CD4-positive, alpha-beta memory T cell (primary cell): ENCODE measurements around the gene IL17RD. TPM values are rescaled to one million over a fixed set of nuclear protein-coding genes. Genes with fewer than 3 reads are reported as not detected.

Experiments
- CTCF ChIA-PET: fragments of 350-600 bp; sonication (Branson Sonifier 250); formaldehyde crosslinking; loops from one replicate; lab custom pipeline; 2021; ENCODE audit warnings: inconsistent platforms; ENCODE audit not compliant: partially characterized antibody; lab: Charles Lee
- POLR2A ChIA-PET: fragments of 350-600 bp; sonication (Branson Sonifier 250); formaldehyde crosslinking; loops from one replicate; lab custom pipeline; 2021; ENCODE audit not compliant: partially characterized antibody; lab: Charles Lee
- DNase-seq, 5 donors: peaks; one replicate each; pipeline versions ENCODE4 v3.0.0 to v3.0.0-alpha.2; 2020 to 2022; ENCODE audit warnings: mixed read lengths in 1 of 5
- H3K27ac ChIP-seq: one replicate; pipeline ENCODE4 v1.7.0; 2013; ENCODE audit warnings: low read depth, low read length
- H3K27me3 ChIP-seq: 2 replicates; pipeline ENCODE4 v1.7.0; 2013; ENCODE audit warnings: mild to moderate bottlenecking, low read length, moderate library complexity; ENCODE audit not compliant: insufficient read depth
- H3K36me3 ChIP-seq: 2 replicates; pipeline ENCODE4 v1.7.0; 2013; ENCODE audit warnings: mild to moderate bottlenecking, low read length, moderate library complexity; ENCODE audit not compliant: insufficient read depth
- H3K4me1 ChIP-seq: 2 replicates; pipeline ENCODE4 v1.7.0; 2013; ENCODE audit warnings: mild to moderate bottlenecking, low read length, moderate library complexity; ENCODE audit not compliant: insufficient read depth
- H3K4me3 ChIP-seq, 2 donors: one replicate each; pipeline ENCODE4 v1.7.0; 2013; ENCODE audit warnings: low read length in 2 of 2, mild to moderate bottlenecking in 1 of 2
- H3K9me3 ChIP-seq, 2 donors: one replicate each; pipeline ENCODE4 v1.7.0; 2013; ENCODE audit warnings: low read length in 2 of 2, control low read depth in 1 of 2; ENCODE audit not compliant: control insufficient read depth in 1 of 2
- H3K27ac Mint-ChIP-seq, 7 donors: one replicate each; pipeline ENCODE4 v1.8.0; 2020 to 2021; ENCODE audit warnings: mixed read lengths in 7 of 7, mild to moderate bottlenecking in 6 of 7, inconsistent platforms in 3 of 7, moderate library complexity in 3 of 7
- H3K27me3 Mint-ChIP-seq, 2 donors: one replicate each; pipeline ENCODE4 v1.8.0; 2020 to 2021; ENCODE audit warnings: mixed read lengths in 2 of 2
- H3K36me3 Mint-ChIP-seq, 2 donors: one replicate each; pipeline ENCODE4 v1.8.0; 2020 to 2021; ENCODE audit warnings: mixed read lengths in 2 of 2, inconsistent platforms in 1 of 2, mild to moderate bottlenecking in 1 of 2
- H3K4me1 Mint-ChIP-seq, 4 donors: one replicate each; pipeline ENCODE4 v1.8.0; 2020 to 2021; ENCODE audit warnings: mixed read lengths in 4 of 4, mild to moderate bottlenecking in 1 of 4
- H3K4me3 Mint-ChIP-seq, 8 donors: one replicate each; pipeline ENCODE4 v1.8.0; 2020 to 2021; ENCODE audit warnings: mixed read lengths in 8 of 8, mild to moderate bottlenecking in 7 of 8, moderate library complexity in 6 of 8, inconsistent platforms in 3 of 8
- H3K9me3 Mint-ChIP-seq, 8 donors: one replicate each; pipeline ENCODE4 v1.8.0; 2020 to 2021; ENCODE audit warnings: mixed read lengths in 8 of 8, mild to moderate bottlenecking in 5 of 8, inconsistent platforms in 3 of 8, moderate library complexity in 1 of 8
- intact Hi-C: fragments of 100-400 bp; cut with micrococcal nuclease; formaldehyde crosslinking; loops from one replicate; pipeline ENCODE4 v1.15.1; 2023
- polyA plus RNA-seq, 2 donors: library from polyadenylated mRNA; unstranded; fragments of 300-500 nt; fragmentation: Illumina TruSeq; gene quantifications; one replicate each; pipeline ENCODE4 v1.2.3, GENCODE V29; 2021
- total RNA-seq, 2 experiments: library from RNA; stranded (reverse); gene quantifications; one replicate each; pipeline ENCODE4 v1.2.3, GENCODE V29; 2021

Gene IL17RD
- total and polyA plus RNA-seq, 4 experiments from 2014 or later: not detected

DNA sequence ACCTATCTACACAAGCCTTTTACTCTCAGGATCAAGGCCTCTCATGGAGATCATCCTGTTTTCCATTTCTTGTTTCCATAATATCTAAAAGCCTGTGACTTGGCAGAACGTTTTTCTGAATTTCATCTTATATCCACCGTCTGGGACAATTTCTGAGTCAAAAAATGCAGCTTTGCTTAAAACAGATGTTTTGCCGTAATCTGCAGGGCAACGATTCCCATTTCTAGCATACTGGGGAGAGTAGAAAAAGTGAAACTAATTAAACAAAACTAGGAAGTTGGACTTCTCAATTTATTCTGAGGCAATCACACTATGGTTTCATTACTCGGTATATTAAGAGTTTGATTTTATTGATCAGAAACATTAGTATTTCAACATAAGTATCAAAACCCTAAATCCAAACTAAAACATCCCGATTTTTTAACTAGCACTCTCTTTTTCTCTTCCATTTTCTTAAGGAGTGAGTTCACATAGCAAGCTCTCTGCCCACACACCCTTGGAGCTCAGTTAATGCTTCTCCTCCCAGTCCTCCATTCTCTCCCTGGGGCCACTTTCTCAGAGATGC, 71.1 kb downstream of the IL17RD start:
- CTCF ChIA-PET: interaction anchor here (1.6 kb wide), 1 partner anchor 10 kb away, joined by 5 read pairs; no protein-coding TSS in a partner anchor
- DNase-seq: no peak

DNA sequence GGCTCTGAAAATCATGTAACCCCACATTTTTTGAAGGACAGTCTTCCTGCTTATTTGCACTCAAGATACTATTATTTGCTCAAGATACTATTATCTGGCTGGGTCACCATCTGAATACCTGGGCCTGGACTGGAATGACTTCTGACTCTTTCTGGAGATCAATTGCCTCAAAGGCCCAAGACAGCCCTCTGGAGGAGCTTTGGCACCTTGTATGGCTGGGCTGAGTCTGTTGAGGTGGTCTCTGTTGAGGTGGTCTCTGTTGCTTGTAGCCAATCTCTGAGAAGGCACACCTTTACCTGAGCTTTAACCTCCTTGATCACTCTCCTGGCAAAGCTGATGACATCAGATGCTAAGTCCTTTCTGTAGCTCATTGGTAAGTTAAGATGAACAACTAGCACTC, 71.7 kb downstream of the IL17RD start:
- Mint-ChIP-seq H3K36me3 (no peaks in the 10 kb centered on the region), H3K4me3 (no peak overlapping the region), H3K9me3 (no peaks in the 10 kb centered on the region), H3K27me3 (peaks cover 0 to 4% of the 10 kb centered on the region in 2 donors), H3K27ac (no peak overlapping the region), H3K4me1 (no peaks in the 10 kb centered on the region)
- Histone ChIP-seq H3K27ac (no peak overlapping the region), H3K36me3 (no peaks in the 10 kb centered on the region), H3K4me3 (no peak overlapping the region), H3K9me3 (no peaks in the 10 kb centered on the region), H3K27me3 (no peaks in the 10 kb centered on the region), H3K4me1 (no peaks in the 10 kb centered on the region)
- ChIA-PET CTCF (interaction anchor here (1.6 kb wide), 1 partner anchor 10 kb away, joined by 5 read pairs; no protein-coding TSS in a partner anchor), POLR2A (no interaction called here)
- no peak for DNase-seq
- intact Hi-C loops: no loop called here

More for the DNA sequence above, 71.1 kb downstream of the IL17RD start:
- Histone ChIP-seq H3K36me3 (no peaks in the 10 kb centered on the region), H3K27ac (no peak overlapping the region), H3K4me3 (no peak overlapping the region), H3K4me1 (no peaks in the 10 kb centered on the region), H3K9me3 (no peaks in the 10 kb centered on the region), H3K27me3 (no peaks in the 10 kb centered on the region)
- H3K36me3 Mint-ChIP-seq: no peaks in the 10 kb centered on the region
- H3K9me3 Mint-ChIP-seq: no peaks in the 10 kb centered on the region
- no peak overlapping the region for H3K27ac Mint-ChIP-seq
- no peaks in the 10 kb centered on the region for H3K4me1 Mint-ChIP-seq
- peaks cover 0 to 3% of the 10 kb centered on the region in 2 donors for H3K27me3 Mint-ChIP-seq
- intact Hi-C loops: no loop called here
- POLR2A ChIA-PET: no interaction called here
- H3K4me3 Mint-ChIP-seq: no peak overlapping the region

DNA sequence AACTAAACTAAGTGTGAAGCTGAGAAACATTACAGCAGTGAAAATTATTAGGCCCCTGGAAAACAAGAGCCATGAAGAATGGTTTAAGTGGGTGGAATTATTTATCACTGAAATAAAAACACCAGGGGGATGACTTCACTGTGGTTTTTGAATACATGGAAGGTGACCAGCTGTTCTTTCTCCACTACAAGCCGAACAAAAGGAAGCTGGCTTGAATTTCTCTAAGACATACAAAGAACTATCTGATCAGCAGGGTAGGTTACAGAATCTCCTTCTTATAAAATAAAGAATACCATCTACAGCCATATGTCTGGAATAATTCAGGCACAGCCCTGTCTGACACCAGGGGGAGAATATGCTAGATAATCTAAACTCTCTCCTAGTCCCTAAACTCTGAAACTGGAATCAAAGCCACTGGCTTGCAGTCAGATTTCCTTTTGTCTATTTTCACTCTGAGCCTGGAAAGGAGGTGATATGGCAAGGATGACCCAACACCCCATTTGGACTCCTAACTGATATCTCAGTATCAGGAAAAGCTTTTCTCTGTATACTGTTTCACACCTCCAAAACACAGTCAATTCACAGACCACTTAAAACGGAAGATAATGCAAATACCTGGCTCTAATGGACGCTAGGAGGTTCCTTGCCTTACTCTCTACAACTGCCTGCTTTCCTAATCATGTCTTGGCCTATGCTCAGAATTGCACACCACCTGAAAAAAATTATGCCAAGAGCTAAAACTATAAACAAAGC, 73.5 kb downstream of the IL17RD start:
- H3K4me1 ChIP-seq: no peaks in the 10 kb centered on the region
- H3K9me3 ChIP-seq: no peaks in the 10 kb centered on the region
- ChIA-PET POLR2A (no interaction called here), CTCF (interaction anchor here (1.0 to 2.1 kb wide), 2 partner anchors 9 to 96 kb away, joined by 4 to 15 read pairs; no protein-coding TSS in a partner anchor)
- no peaks in the 10 kb centered on the region for H3K27me3 ChIP-seq
- Mint-ChIP-seq H3K27me3 (peaks cover 0 to 4% of the 10 kb centered on the region in 2 donors), H3K4me3 (no peak overlapping the region), H3K27ac (no peak overlapping the region), H3K9me3 (no peaks in the 10 kb centered on the region), H3K4me1 (no peaks in the 10 kb centered on the region), H3K36me3 (no peaks in the 10 kb centered on the region)
- intact Hi-C loops: no loop called here
- DNase-seq: no peak
- H3K27ac ChIP-seq: no peak overlapping the region
- H3K36me3 ChIP-seq: no peaks in the 10 kb centered on the region
- H3K4me3 ChIP-seq: no peak overlapping the region

DNA sequence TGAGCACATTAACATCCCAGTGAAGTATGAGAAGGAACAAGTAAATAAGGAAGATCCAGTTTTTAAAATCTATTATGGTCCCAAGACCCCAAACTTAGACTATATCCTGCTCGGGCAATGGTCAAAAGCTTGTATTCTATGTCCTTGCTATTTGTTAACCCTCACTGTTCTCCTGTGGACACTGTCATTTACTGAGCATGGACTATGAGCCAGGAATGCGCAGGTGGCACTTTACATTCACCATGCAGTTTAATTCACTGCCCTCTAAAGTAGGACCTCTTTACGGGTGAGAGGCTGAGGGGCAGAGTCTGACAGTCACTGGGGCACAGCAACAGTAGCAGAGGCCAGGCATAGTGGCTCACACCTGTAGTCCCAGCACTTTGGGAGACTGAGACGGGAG, 76.1 kb downstream of the IL17RD start:
- ChIA-PET POLR2A (no interaction called here), CTCF (no interaction called here)
- Histone ChIP-seq H3K4me3 (no peak overlapping the region), H3K27ac (no peak overlapping the region), H3K4me1 (no peaks in the 10 kb centered on the region), H3K36me3 (no peaks in the 10 kb centered on the region), H3K27me3 (no peaks in the 10 kb centered on the region), H3K9me3 (no peaks in the 10 kb centered on the region)
- intact Hi-C loops: no loop called here
- Mint-ChIP-seq H3K27ac (no peak overlapping the region), H3K9me3 (no peaks in the 10 kb centered on the region), H3K4me1 (no peaks in the 10 kb centered on the region), H3K4me3 (no peak overlapping the region), H3K27me3 (peaks cover 0 to 4% of the 10 kb centered on the region in 2 donors), H3K36me3 (no peaks in the 10 kb centered on the region)
- DNase-seq: no peak

DNA sequence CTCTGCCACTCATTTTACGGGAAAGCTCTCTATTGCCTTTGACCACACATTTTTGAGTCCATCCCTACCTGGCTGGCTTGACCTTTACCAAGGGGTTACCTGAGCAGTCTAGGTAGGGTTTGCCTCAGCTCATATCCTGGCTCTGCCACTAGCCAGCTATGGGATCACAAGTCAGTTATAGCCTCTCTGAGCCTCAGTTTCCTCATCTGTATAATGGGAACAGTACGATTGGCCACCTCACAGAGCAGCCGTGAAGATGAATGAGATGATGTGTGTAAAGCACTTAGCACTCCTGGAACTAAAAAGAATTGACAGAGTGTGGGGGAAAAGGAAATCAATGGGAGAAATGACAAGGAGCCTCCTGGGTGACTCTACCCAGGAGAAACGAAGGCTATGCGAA, 76.7 kb downstream of the IL17RD start:
- no peaks in the 10 kb centered on the region for H3K36me3 ChIP-seq
- H3K27ac ChIP-seq: no peak overlapping the region
- H3K9me3 Mint-ChIP-seq: no peaks in the 10 kb centered on the region
- no peaks in the 10 kb centered on the region for H3K36me3 Mint-ChIP-seq
- no peak overlapping the region for H3K27ac Mint-ChIP-seq
- H3K4me1 Mint-ChIP-seq: no peaks in the 10 kb centered on the region
- ChIA-PET POLR2A (no interaction called here), CTCF (no interaction called here)
- H3K4me1 ChIP-seq: no peaks in the 10 kb centered on the region
- DNase-seq: no peak
- H3K4me3 ChIP-seq: no peak overlapping the region
- intact Hi-C loops: no loop called here
- no peaks in the 10 kb centered on the region for H3K27me3 ChIP-seq
- H3K4me3 Mint-ChIP-seq: no peak overlapping the region
- H3K27me3 Mint-ChIP-seq: peaks cover 0 to 4% of the 10 kb centered on the region in 2 donors
- no peaks in the 10 kb centered on the region for H3K9me3 ChIP-seq

DNA sequence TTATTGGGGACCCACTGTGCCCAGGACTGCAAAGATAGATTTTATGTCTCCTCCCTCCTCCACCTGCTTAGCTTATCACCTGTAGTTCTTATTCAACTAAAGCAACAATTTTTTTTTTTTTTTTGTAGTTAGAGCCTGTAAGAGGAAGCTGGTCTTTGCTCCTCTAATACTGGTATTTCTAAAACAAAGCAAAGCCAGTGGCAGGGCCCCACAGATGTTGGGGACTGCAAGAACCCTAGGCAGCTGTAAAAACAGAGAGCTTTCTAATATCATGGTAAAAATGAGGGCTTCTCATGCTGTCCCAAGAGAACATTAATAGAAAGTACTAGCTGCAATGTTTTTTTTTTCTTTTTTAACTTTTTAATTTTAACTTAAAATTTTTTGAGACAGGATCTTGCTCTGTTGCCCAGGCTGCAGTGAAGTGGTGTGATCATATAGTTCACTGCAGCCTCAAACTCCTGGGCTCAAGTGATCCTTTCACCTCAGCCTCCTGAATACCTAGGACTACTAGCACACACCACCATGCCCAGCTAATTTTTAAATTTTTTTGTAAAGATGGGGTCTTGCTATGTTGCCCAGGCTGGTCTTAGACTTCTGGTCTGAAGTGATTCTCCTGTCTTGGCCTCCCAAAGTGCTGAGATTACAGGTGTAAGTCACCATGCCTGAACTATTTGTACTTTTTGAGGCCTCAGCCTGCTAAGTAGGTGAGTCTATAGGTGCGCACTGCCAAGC, 77.6 kb downstream of the IL17RD start:
- no peaks in the 10 kb centered on the region for H3K4me1 ChIP-seq
- no peak overlapping the region for H3K27ac ChIP-seq
- POLR2A ChIA-PET: no interaction called here
- no peaks in the 10 kb centered on the region for H3K27me3 ChIP-seq
- H3K9me3 ChIP-seq: no peaks in the 10 kb centered on the region
- CTCF ChIA-PET: interaction anchor here (1.0 kb wide), 1 partner anchor 9 kb away, joined by 6 read pairs; no protein-coding TSS in a partner anchor
- H3K36me3 ChIP-seq: no peaks in the 10 kb centered on the region
- Mint-ChIP-seq H3K27me3 (peaks cover 0 to 4% of the 10 kb centered on the region in 2 donors), H3K4me1 (no peaks in the 10 kb centered on the region), H3K36me3 (no peaks in the 10 kb centered on the region), H3K27ac (no peak overlapping the region), H3K9me3 (no peaks in the 10 kb centered on the region), H3K4me3 (no peak overlapping the region)
- H3K4me3 ChIP-seq: no peak overlapping the region
- DNase-seq: no peak
- intact Hi-C loops: no loop called here

DNA sequence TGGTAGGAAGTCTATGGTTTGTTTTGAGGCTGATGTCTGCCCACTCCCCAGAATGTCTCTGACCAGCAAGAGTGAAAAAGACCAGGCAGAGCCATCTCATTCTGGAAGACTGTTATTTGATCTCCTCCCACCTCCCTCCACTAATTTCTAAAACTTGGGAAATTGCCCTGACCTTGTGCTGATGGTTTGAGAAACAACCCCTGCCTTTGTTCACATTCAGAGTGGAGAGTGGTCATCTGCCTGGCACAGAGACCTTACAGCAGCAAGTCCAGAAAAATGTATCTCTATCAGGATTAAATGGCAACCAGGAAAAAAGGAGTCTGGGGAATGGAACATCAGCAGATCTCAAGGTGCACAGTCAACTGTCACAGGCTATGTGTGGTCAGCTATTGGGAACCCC, 79.0 kb downstream of the IL17RD start:
- H3K9me3 ChIP-seq: no peaks in the 10 kb centered on the region
- H3K27me3 Mint-ChIP-seq: peaks cover 1 to 10% of the 10 kb centered on the region in 2 donors
- intact Hi-C loops: no loop called here
- H3K4me3 ChIP-seq: no peak overlapping the region
- H3K4me1 ChIP-seq: no peaks in the 10 kb centered on the region
- H3K36me3 Mint-ChIP-seq: no peaks in the 10 kb centered on the region
- no peak for DNase-seq
- no peak overlapping the region for H3K27ac Mint-ChIP-seq
- H3K27ac ChIP-seq: no peak overlapping the region
- H3K9me3 Mint-ChIP-seq: no peaks in the 10 kb centered on the region
- CTCF ChIA-PET: no interaction called here
- no peaks in the 10 kb centered on the region for H3K4me1 Mint-ChIP-seq
- H3K4me3 Mint-ChIP-seq: no peak overlapping the region
- H3K27me3 ChIP-seq: no peaks in the 10 kb centered on the region
- no peaks in the 10 kb centered on the region for H3K36me3 ChIP-seq
- POLR2A ChIA-PET: no interaction called here
